ENCODE results near the gene HEXIM2. TPM values are rescaled to one million over a fixed set of nuclear protein-coding genes. Genes with fewer than 3 reads are reported as not detected.
A peak's percentile ranks its signal among the peaks of the same experiment; 100 is the strongest.

Gene HEXIM2
- total RNA-seq, 1 experiment from 2014 or later: 12.5 TPM

- WGBS (ENCODE audit: extremely low coverage, insufficient read length, low lambda C conversion rate): no CpG with 5 or more reads among the region's 9 CpGs
- no peak overlapping the region for H2AFZ ChIP-seq (ENCODE audit: low read length)
These were observed 481 bp downstream of the HEXIM2 start for GRCh38 chr17:45162025-45162687.

More at GRCh38 chr17:45162025-45162687, 481 bp downstream of the HEXIM2 start:
- no peak overlapping the region for H3K4ac ChIP-seq (ENCODE audit: low read depth, low read length)
- no peak overlapping the region for H2BK20ac ChIP-seq (ENCODE audit: low read depth, low read length, poor library complexity, severe bottlenecking)
- 0 out of 2 replicates have a peak, but pooled peaks cover 2% of the 10 kb centered on the region for H3K4me1 ChIP-seq (ENCODE audit: insufficient read depth, low read length)
- H3K9me3 ChIP-seq (ENCODE audit: control insufficient read depth, low read depth, low read length): no peaks in the 10 kb centered on the region
- no peak overlapping the region for H4K5ac ChIP-seq (ENCODE audit: insufficient read length, low read depth, low read length)
- no peak for DNase-seq
- H3K56ac ChIP-seq (ENCODE audit: insufficient read length, low read depth, low read length): no peak overlapping the region
- no peak overlapping the region for H2BK120ac ChIP-seq (ENCODE audit: low read depth, low read length, poor library complexity, severe bottlenecking)
- no peak overlapping the region for H2BK5ac ChIP-seq (ENCODE audit: insufficient read length, low read length)
- H3K79me1 ChIP-seq (ENCODE audit: insufficient read depth, low read depth, low read length, poor library complexity, severe bottlenecking): no peaks in the 10 kb centered on the region
- no peak for TF ChIP-seq CTCF (conservative IDR thresholded peaks at IDR 0.05)
- no peak overlapping the region for H2AK5ac ChIP-seq (ENCODE audit: insufficient read length, low read length)
- no peaks in the 10 kb centered on the region for H4K20me1 ChIP-seq (ENCODE audit: control insufficient read depth, insufficient read depth, insufficient read length)
- Mint-ChIP-seq H3K9me3 (no peaks in the 10 kb centered on the region), H3K36me3 (ENCODE audit: insufficient read depth in 1 of 3, low read depth in 3 of 3) (peaks cover 2 to 24% (median 12%) of the 10 kb centered on the region in 3 experiments; a peak in 6 of 7 replicates), H3K4me3 (peak overlapping the region; percentile 92 to 98), H3K4me1 (peaks cover 18 to 21% of the 10 kb centered on the region in 2 experiments), H3K27me3 (ENCODE audit: low read depth) (no peaks in the 10 kb centered on the region), H3K27ac (peak overlapping the region; percentile 37 to 68 (median 62); a peak in 6 of 7 replicates)
- H3K27me3 ChIP-seq (ENCODE audit: insufficient read depth, low read length): no peaks in the 10 kb centered on the region
- no peak overlapping the region for H4K8ac ChIP-seq (replicated peaks; ENCODE audit: insufficient read length, low read depth, low read length)
- H3K4me2 ChIP-seq (ENCODE audit: insufficient read depth, insufficient read length, low read length): peak overlapping the region; percentile 42
- no peak overlapping the region for H4K91ac ChIP-seq (ENCODE audit: insufficient read length, low read depth, low read length)
- H3K18ac ChIP-seq (ENCODE audit: insufficient read length, low read depth, low read length): no peak overlapping the region
- H3K23me2 ChIP-seq (ENCODE audit: insufficient read length, low read depth, low read length, poor library complexity, severe bottlenecking): peaks cover 6% of the 10 kb centered on the region
- 0 out of 2 replicates have a peak overlapping the region, but pooled peaks have one; percentile 13 for H3K14ac ChIP-seq (ENCODE audit: insufficient read depth, low read length)
- no peak overlapping the region for H3K23ac ChIP-seq (ENCODE audit: insufficient read length, low read depth, low read length)
- H3K79me2 ChIP-seq (ENCODE audit: insufficient read depth, low read length): no peaks in the 10 kb centered on the region
- H2BK15ac ChIP-seq (ENCODE audit: low read depth, low read length): no peak overlapping the region
- peak overlapping the region; percentile 3 for H3K9ac ChIP-seq (ENCODE audit: extremely low read depth, insufficient read length, low read length)
- H3T11ph ChIP-seq (ENCODE audit: low read length): no peak overlapping the region
- H2BK12ac ChIP-seq (ENCODE audit: insufficient read length, low read depth, low read length): no peak overlapping the region
- no peak overlapping the region for H3K27ac ChIP-seq (ENCODE audit: insufficient read length, low read depth, low read length)
